Natural killer cell (primary cell): ENCODE measurements around the gene DPEP3. TPM values are rescaled to one million over a fixed set of nuclear protein-coding genes. Genes with fewer than 3 reads are reported as not detected.

ENCODE experiments used
- ATAC-seq, 3 donors: fragments of 150-1000 bp in 2 of 3; fragments of 200-7000 bp in 1 of 3; cut with Tn5 transposase; 1 replicate in 1 of 3; 2 replicates in 2 of 3; pipeline ENCODE4 v1.10.0; 2021; ENCODE audit warnings: mild to moderate bottlenecking in 2 of 3, moderate library complexity in 2 of 3
- DNase-seq, 2 donors: peaks; one replicate each; pipeline versions ENCODE4 v3.0.0 to v3.0.0-alpha.2; 2013 to 2021; ENCODE audit warnings: mixed read lengths in 1 of 2
- H3K27ac ChIP-seq: one replicate; pipeline ENCODE4 v1.5.1; 2013; ENCODE audit warnings: mild to moderate bottlenecking, low read length
- H3K27me3 ChIP-seq: one replicate; pipeline ENCODE4 v1.6.1; 2013; ENCODE audit warnings: low read length; ENCODE audit not compliant: control insufficient read depth, insufficient read depth
- H3K36me3 ChIP-seq: one replicate; pipeline ENCODE4 v1.6.1; 2013; ENCODE audit warnings: low read length; ENCODE audit not compliant: control insufficient read depth, insufficient read depth
- H3K4me1 ChIP-seq: one replicate; pipeline ENCODE4 v1.6.1; 2013; ENCODE audit warnings: low read length; ENCODE audit not compliant: control insufficient read depth, insufficient read depth
- H3K4me3 ChIP-seq: one replicate; pipeline ENCODE4 v1.5.1; 2013; ENCODE audit warnings: low read length
- H3K9me3 ChIP-seq: one replicate; pipeline ENCODE4 v1.6.1; 2013; ENCODE audit warnings: low read length; ENCODE audit not compliant: control insufficient read depth, insufficient read depth
- H3K27ac Mint-ChIP-seq, 2 donors: one replicate each; pipeline ENCODE4 v1.8.0; 2022; ENCODE audit warnings: mild to moderate bottlenecking in 2 of 2, mixed read lengths in 2 of 2, moderate library complexity in 1 of 2
- H3K27me3 Mint-ChIP-seq, 2 donors: one replicate each; pipeline ENCODE4 v1.8.0; 2022; ENCODE audit warnings: low read depth in 2 of 2, mixed read lengths in 2 of 2
- H3K36me3 Mint-ChIP-seq: one replicate; pipeline ENCODE4 v1.8.0; 2022; ENCODE audit warnings: mixed read lengths
- H3K4me1 Mint-ChIP-seq, 2 donors: one replicate each; pipeline ENCODE4 v1.8.0; 2022; ENCODE audit warnings: mixed read lengths in 2 of 2
- H3K4me3 Mint-ChIP-seq: one replicate; pipeline ENCODE4 v1.8.0; 2022; ENCODE audit warnings: mild to moderate bottlenecking, moderate library complexity, mixed read lengths
- H3K9me3 Mint-ChIP-seq, 2 donors: one replicate each; pipeline ENCODE4 v1.8.0; 2022; ENCODE audit warnings: mixed read lengths in 2 of 2
- CTCF ChIP-seq: fragments of 200-600 bp; IDR thresholded peaks from one replicate; pipeline ENCODE4 v1.8.0; 2022; ENCODE audit warnings: antibody characterized with exemption
- WGBS: methylation state at CpG from one replicate; pipeline ENCODE4 v1.1.7; 2013; ENCODE audit warnings: missing lambda C conversion rate; ENCODE audit not compliant: insufficient coverage; 5-methylcytosine and 5-hydroxymethylcytosine counted together
- intact Hi-C: fragments of 100-400 bp; cut with micrococcal nuclease; formaldehyde crosslinking; loops from one replicate; pipeline ENCODE4 v1.14.2; 2022
- total RNA-seq, 4 donors: library from RNA; stranded (reverse); fragments of 120-200 nt in 1 of 4; gene quantifications; one replicate each; pipeline versions ENCODE4 v1.2.3 to v1.2.4, GENCODE V29; 2013 to 2022

The DPEP3 gene
- total RNA-seq, 3 donors from 2014 or later (not counting 1 experiment from before 2014, with no cell fraction given): 0.53 to 1.00 (median 0.96) TPM

- H3K27me3 Mint-ChIP-seq: no peaks in the 10 kb centered on the region
- Histone ChIP-seq H3K4me3 (no peak overlapping the region), H3K36me3 (peaks cover 9% of the 10 kb centered on the region), H3K27ac (peak overlapping the region; percentile 66), H3K27me3 (no peaks in the 10 kb centered on the region), H3K9me3 (no peaks in the 10 kb centered on the region), H3K4me1 (peaks cover 60% of the 10 kb centered on the region)
- no peak for TF ChIP-seq CTCF
- no peaks in the 10 kb centered on the region for H3K36me3 Mint-ChIP-seq
- H3K4me1 Mint-ChIP-seq: peaks cover 23 to 44% of the 10 kb centered on the region in 2 donors
- peak in 1 of 3 donors; percentile 20 for ATAC-seq
- intact Hi-C loops: no loop called here
- no peak for DNase-seq
- H3K9me3 Mint-ChIP-seq: no peaks in the 10 kb centered on the region
- WGBS: 72% methylated on average over 8 of the region's 8 CpGs
- H3K27ac Mint-ChIP-seq: peak overlapping the region; percentile 1 to 37
- no peak overlapping the region for H3K4me3 Mint-ChIP-seq
These were observed 9.2 kb upstream of the DPEP3 start for GRCh38 chr16:67989322-67990017.

- intact Hi-C loops: no loop called here
- H3K4me1 Mint-ChIP-seq: peaks cover 21 to 42% of the 10 kb centered on the region in 2 donors
These were observed 8.4 kb upstream of the DPEP3 start for GRCh38 chr16:67988675-67989074.

GRCh38 chr16:67987460-67988160 lies 7.3 kb upstream of the DPEP3 start:
- intact Hi-C loops: no loop called here
- H3K27ac ChIP-seq: no peak overlapping the region

More at GRCh38 chr16:67988675-67989074, 8.4 kb upstream of the DPEP3 start:
- H3K4me1 ChIP-seq: peaks cover 60% of the 10 kb centered on the region
- DNase-seq: no peak
- H3K36me3 Mint-ChIP-seq: no peaks in the 10 kb centered on the region
- no peak for ATAC-seq
- H3K9me3 ChIP-seq: no peaks in the 10 kb centered on the region
- H3K27me3 Mint-ChIP-seq: no peaks in the 10 kb centered on the region
- peak overlapping the region; percentile 1 to 37 for H3K27ac Mint-ChIP-seq
- no peak for TF ChIP-seq CTCF
- no peak overlapping the region for H3K27ac ChIP-seq
- no peaks in the 10 kb centered on the region for H3K9me3 Mint-ChIP-seq
- H3K4me3 ChIP-seq: no peak overlapping the region
- 85% methylated on average over 3 of the region's 3 CpGs for WGBS
- H3K4me3 Mint-ChIP-seq: no peak overlapping the region
- H3K27me3 ChIP-seq: no peaks in the 10 kb centered on the region
- H3K36me3 ChIP-seq: peaks cover 9% of the 10 kb centered on the region

More at GRCh38 chr16:67987460-67988160, 7.3 kb upstream of the DPEP3 start:
- 88% methylated on average over 11 of the region's 11 CpGs for WGBS
- H3K27me3 ChIP-seq: no peaks in the 10 kb centered on the region
- no peaks in the 10 kb centered on the region for H3K9me3 Mint-ChIP-seq
- peaks cover 9% of the 10 kb centered on the region for H3K36me3 ChIP-seq
- no peaks in the 10 kb centered on the region for H3K9me3 ChIP-seq
- H3K27me3 Mint-ChIP-seq: no peaks in the 10 kb centered on the region
- H3K4me3 Mint-ChIP-seq: no peak overlapping the region
- peaks cover 56% of the 10 kb centered on the region for H3K4me1 ChIP-seq
- DNase-seq (no peak), ATAC-seq (no peak)
- TF ChIP-seq CTCF: no peak
- no peaks in the 10 kb centered on the region for H3K36me3 Mint-ChIP-seq
- peak overlapping the region; percentile 37 to 56 for H3K27ac Mint-ChIP-seq
- peaks cover 25 to 38% of the 10 kb centered on the region in 2 donors for H3K4me1 Mint-ChIP-seq
- H3K4me3 ChIP-seq: no peak overlapping the region
